GM21723 (cell line): Measurements from ENCODE around the gene ADCY7.

ENCODE experiments used
- ATAC-seq: cut with Tn5 transposase; IDR thresholded peaks from one replicate; pipeline ENCODE4 v1.9.1; 2021; ENCODE audit warnings: mild to moderate bottlenecking, moderate library complexity; ENCODE audit not compliant: unreplicated experiment

ADCY7 gene

GRCh38 chr16:50296807-50297206 is 30.5 kb downstream of the ADCY7 start:
- ATAC-seq, result no peak

- ATAC-seq, result no peak
Observed at GRCh38 chr16:50297301-50298074, 31.1 kb downstream of the ADCY7 start.

- ATAC-seq, result no peak
Observed at GRCh38 chr16:50298075-50298460, 31.7 kb downstream of the ADCY7 start.

GRCh38 chr16:50298591-50299507 is 32.5 kb downstream of the ADCY7 start:
- no peak for ATAC-seq

DNA sequence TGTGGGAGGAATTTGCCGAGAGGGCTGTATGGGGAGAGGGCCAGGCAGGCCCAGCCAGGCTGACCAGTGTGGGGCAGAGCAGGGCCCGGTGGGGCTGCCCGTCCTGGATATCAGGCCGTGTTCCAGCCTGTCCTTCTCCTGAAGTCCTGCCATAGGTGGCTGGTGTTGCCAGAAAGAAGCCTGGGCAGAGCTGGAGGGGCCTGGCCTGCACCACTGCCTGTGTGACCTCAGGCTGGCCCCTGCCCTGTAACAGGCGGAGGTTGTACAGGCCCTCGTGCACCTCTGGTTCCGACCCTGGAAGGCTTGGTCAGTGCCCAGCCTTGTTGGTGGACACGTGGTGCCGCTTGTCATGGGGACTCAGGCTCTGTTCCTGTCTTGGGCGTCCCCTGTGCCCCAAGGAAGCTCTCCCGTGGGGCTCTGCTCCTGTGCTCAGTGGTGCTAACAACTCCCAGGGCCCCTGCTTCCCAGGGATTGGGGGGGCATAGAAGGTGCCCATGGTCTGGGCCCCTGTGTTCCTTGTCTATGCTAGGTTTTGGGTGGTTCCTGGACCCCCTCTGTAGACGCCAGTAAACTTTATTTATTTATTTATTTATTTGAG is 33.3 kb downstream of the ADCY7 start:
- no peak for ATAC-seq

DNA sequence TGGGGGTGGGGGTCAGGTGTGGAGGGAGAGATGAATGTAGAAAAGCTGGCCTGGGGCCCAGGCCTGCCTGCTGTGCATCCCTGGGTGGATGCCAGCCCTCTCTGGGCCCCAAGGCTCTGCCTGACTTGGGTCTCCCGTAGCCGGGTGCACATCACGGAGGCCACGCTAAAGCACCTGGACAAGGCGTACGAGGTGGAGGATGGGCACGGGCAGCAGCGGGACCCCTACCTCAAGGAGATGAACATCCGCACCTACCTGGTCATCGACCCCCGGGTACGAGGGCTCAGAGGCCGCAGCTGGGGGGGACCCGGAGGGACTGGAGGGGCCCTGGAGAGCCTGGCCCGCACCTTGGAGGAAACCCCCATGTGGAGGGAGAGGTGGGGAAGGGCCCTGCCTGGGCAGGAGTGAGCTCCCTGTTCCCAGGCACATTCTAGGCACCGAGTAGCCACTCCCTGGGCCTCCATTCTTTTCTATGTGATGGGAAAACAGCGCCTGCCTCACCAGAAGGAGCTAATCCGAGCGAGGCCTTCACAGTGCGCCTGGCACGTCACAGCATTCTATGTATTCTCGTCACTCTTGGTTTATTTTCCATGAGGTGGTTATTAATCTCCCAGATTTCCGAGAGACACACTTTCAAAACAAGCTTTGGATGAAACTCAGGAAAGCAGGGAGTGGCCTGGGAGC is 34.7 kb downstream of the ADCY7 start:
- ATAC-seq, result no peak

- ATAC-seq, result no peak
Observed at GRCh38 chr16:50301626-50302471, 35.5 kb downstream of the ADCY7 start.

GRCh38 chr16:50302472-50303005 is 36.2 kb downstream of the ADCY7 start:
- no peak for ATAC-seq

DNA sequence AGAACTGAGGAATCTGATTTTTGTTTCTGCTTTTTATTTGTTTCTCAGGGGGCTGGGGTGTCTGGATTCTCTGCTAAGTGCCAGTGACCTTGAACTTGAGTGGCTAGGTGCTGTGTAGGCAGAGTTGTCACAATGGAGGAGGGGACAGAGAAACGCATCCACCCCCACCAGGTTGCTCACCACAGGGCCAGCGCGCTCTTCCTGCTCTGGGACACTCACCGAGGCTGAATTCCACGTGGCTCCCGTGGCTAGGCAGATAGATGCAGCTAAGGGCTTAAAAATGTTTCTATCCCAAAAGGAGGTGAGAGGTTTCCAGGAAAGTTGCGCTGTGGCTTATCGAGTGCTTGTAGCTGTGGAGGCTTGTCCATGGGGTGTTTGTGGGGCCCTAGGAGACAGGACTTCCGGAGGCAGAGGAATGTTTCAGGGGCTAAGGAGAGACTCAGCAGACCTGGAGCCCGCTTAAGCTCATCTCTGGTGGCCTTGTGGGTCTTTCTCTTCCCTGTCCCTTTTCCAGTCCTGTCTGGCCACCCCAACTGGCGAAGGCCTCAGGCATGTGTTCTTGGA is 36.8 kb downstream of the ADCY7 start:
- no peak for ATAC-seq

GRCh38 chr16:50303605-50304466 is 37.5 kb downstream of the ADCY7 start:
- ATAC-seq, result no peak

DNA sequence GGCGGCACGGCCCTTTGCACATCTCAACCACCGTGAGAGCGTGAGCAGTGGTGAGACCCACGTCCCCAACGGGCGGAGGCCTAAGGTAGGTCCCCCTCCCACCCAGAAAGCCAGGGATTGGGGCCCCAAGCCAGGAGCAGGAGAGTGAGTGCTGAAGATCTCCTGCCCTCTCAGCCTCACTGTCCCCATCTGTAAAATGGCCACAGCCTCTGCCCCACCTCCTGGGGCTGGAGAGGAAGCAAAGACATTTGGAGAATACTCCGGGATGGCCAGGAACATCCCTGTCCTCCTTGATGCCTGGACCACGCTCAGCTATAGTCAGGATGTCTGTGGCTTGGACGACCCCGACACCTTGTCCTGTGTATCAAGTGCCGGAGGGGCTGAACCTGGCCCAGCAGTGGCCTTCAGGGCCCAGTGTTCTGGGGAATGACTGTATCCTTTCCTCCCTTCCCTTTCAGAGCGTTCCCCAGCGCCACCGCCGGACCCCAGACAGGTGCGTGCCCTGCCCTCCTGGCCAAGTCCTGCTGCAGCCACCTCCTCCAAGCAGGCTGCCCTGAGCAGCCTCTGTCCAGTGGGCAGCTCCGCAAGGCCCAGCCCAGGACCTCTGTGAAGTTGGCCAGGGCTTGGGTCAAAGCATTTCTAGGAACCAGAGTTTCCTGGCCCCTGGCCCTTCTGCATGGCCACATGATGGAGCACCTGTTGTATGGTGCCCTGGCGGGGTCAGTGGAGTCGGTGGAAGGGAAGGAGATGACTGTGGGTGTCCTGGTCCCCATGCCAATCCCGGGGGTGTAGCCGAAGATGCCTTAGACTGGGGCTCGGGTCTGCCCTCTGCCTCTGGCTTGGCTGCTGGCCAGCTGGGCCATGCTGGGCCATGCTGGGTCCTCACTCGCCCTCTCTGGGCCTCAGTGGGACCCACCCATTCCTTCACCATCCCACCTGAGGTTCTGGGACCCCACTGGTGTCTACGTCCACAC is 38.4 kb downstream of the ADCY7 start:
- no peak for ATAC-seq

DNA sequence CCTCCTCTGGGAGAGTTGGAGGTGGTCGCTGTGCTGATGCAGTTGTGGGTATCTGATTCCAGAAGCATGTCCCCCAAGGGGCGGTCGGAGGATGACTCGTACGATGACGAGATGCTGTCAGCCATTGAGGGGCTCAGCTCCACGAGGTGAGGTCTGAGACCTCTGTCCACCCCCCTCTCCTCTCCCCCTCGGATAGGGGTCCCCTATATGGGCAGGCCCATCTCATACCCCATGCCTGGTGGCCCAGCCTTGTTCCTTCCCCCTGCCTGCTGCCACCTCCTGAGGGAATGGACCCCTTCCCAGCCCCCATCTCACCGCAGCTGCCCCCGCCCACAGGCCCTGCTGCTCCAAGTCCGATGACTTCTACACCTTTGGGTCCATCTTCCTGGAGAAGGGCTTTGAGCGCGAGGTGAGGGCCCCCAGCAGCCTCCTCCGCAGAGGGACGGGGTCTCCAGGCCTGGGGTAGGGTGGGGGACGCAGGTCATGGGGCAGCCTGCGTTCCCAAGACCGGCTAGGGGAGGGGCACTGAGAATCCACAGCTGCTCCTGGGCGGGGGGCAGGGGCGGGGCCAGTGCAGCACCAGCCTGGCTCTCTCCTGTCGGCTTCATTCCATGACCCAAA is 39.2 kb downstream of the ADCY7 start:
- no peak for ATAC-seq

GRCh38 chr16:50306287-50306686 is 39.9 kb downstream of the ADCY7 start:
- no peak for ATAC-seq

DNA sequence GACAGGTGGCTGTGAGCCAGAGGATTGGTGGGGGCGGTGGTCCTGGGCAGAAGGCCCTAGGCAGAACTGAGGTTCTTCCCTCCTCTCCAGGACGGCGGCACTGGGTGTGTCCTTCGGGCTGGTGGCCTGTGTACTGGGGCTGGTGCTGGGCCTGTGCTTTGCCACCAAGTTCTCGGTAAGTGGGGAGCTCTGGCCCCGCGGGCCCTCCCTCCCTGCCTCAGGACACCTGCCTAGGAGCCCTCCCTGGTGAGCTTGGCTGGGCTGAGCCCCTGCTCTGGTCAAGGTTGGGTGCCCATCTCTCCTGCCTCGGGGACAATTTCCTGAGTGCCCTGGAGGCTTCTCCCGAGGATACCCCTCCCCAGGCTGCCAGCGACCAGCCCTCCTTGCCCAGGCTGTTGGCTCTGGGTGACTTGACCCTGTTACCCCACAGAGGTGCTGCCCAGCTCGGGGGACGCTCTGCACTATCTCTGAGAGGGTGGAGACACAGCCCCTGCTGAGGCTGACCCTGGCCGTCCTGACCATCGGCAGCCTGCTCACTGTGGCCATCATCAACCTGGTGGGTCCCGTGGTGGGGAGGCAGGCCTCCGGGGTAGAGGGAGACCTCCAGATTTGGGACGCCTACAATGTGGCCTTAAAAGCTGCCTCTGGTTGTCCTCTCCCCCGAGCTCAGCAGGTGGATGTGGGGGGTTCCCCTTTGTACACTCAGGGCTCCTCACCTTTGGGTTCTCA is 42.0 kb downstream of the ADCY7 start:
- ATAC-seq, result no peak

GRCh38 chr16:50309156-50309526 is 42.8 kb downstream of the ADCY7 start:
- no peak for ATAC-seq

- no peak for ATAC-seq
Observed at GRCh38 chr16:50309527-50310307, 43.4 kb downstream of the ADCY7 start.
